Subcutaneous adipose tissue (tissue), 4 donors: Measurements from ENCODE around the gene RIPOR3. TPM values are rescaled to one million over a fixed set of nuclear protein-coding genes. Genes with fewer than 3 reads are reported as not detected.

Source experiments
- CTCF ChIP-seq: fragments of 450-650 bp; IDR thresholded peaks from one replicate; pipeline ENCODE4 v1.5.1; 2016; ENCODE audit warnings: low read depth, mild to moderate bottlenecking, control low read depth, antibody characterized with exemption, moderate library complexity
- total RNA-seq, 4 donors: library from RNA; depleted of rRNA; stranded (reverse); fragments of >200 nt; gene quantifications; one replicate each; pipeline ENCODE4 v1.1.0, GENCODE V29; 2016

The RIPOR3 gene
- total RNA-seq, 4 donors from 2014 or later, result 8.8 to 63.0 (median 37.3) TPM

- TF ChIP-seq CTCF, result no peak
Measured at GRCh38 chr20:50686821-50687220, 4.5 kb downstream of the RIPOR3 start.

- no peak for TF ChIP-seq CTCF
Measured at GRCh38 chr20:50683570-50683969, 7.8 kb downstream of the RIPOR3 start.

GRCh38 chr20:50682947-50683530, 8.3 kb downstream of the RIPOR3 start:
- TF ChIP-seq CTCF, result peak; percentile 32

- no peak for TF ChIP-seq CTCF
Measured at GRCh38 chr20:50682065-50682464, 9.3 kb downstream of the RIPOR3 start.

GRCh38 chr20:50681359-50682064, 9.8 kb downstream of the RIPOR3 start:
- TF ChIP-seq CTCF, result no peak

GRCh38 chr20:50680105-50680960, 11.0 kb downstream of the RIPOR3 start:
- no peak for TF ChIP-seq CTCF

- no peak for TF ChIP-seq CTCF
Measured at GRCh38 chr20:50679753-50680104, 11.6 kb downstream of the RIPOR3 start.
